ENCODE measurements around the gene SAP30BP. TPM values are rescaled to one million over a fixed set of nuclear protein-coding genes. Genes with fewer than 3 reads are reported as not detected.

SAP30BP gene
- total and polyA plus RNA-seq, 2 donors from 2014 or later: 62.9 to 95.1 TPM

- no peak overlapping the region for H3K9ac ChIP-seq (ENCODE audit: low read length in 3 of 3)
- FAIRE-seq (no peak), DNase-seq (no peak)
- H3K27me3 ChIP-seq (ENCODE audit: control insufficient read depth, insufficient read depth, low read length): no peaks in the 10 kb centered on the region
- intact Hi-C loops (cut with DNase I): no loop called here
- H3K9me3 ChIP-seq (ENCODE audit: control insufficient read depth in 2 of 3, insufficient read depth in 1 of 3, low read length in 3 of 3): no peaks in the 10 kb centered on the region
- H3K4me3 ChIP-seq (ENCODE audit: low read length in 3 of 3): no peak overlapping the region
- no peaks in the 10 kb centered on the region for H3K4me1 ChIP-seq (ENCODE audit: control insufficient read depth in 2 of 3, insufficient read depth in 2 of 3, low read depth in 1 of 3, low read length in 3 of 3)
- no peak for TF ChIP-seq CTCF (IDR thresholded peaks at IDR 0.05; ENCODE audit: borderline replicate concordance, extremely low read depth, insufficient read depth)
- no peak overlapping the region for H3K27ac ChIP-seq (ENCODE audit: low read depth in 2 of 2, low read length in 2 of 2)
- H3K36me3 ChIP-seq (ENCODE audit: control insufficient read depth in 2 of 3, insufficient read depth in 3 of 3, low read length in 3 of 3): peaks cover 0 to 32% (median 9%) of the 10 kb centered on the region in 3 donors
Measured at GRCh38 chr17:75624714-75625345, 42.3 kb upstream of the SAP30BP start.

GRCh38 chr17:75625813-75626486 lies 41.2 kb upstream of the SAP30BP start:
- Histone ChIP-seq H3K27me3 (ENCODE audit: control insufficient read depth, insufficient read depth, low read length) (no peaks in the 10 kb centered on the region), H3K27ac (ENCODE audit: low read depth in 2 of 2, low read length in 2 of 2) (no peak overlapping the region), H3K9ac (ENCODE audit: low read length in 3 of 3) (no peak overlapping the region), H3K4me1 (ENCODE audit: control insufficient read depth in 2 of 3, insufficient read depth in 2 of 3, low read depth in 1 of 3, low read length in 3 of 3) (no peaks in the 10 kb centered on the region), H3K9me3 (ENCODE audit: control insufficient read depth in 2 of 3, insufficient read depth in 1 of 3, low read length in 3 of 3) (no peaks in the 10 kb centered on the region), H3K4me3 (ENCODE audit: low read length in 3 of 3) (no peak overlapping the region), H3K36me3 (ENCODE audit: control insufficient read depth in 2 of 3, insufficient read depth in 3 of 3, low read length in 3 of 3) (peaks cover 0 to 23% (median 6%) of the 10 kb centered on the region in 3 donors)
- FAIRE-seq: no peak
- DNase-seq: peak in 4 of 5 donors; percentile 59 to 69 (median 62)
- intact Hi-C loops (cut with DNase I): no loop called here
- TF ChIP-seq CTCF (IDR thresholded peaks at IDR 0.05; ENCODE audit: borderline replicate concordance, extremely low read depth, insufficient read depth): peak; percentile 35

GRCh38 chr17:75626496-75627038 lies 40.6 kb upstream of the SAP30BP start:
- no peaks in the 10 kb centered on the region for H3K4me1 ChIP-seq (ENCODE audit: control insufficient read depth in 2 of 3, insufficient read depth in 2 of 3, low read depth in 1 of 3, low read length in 3 of 3)
- H3K9ac ChIP-seq (ENCODE audit: low read length in 3 of 3): no peak overlapping the region
- DNase-seq (no peak), FAIRE-seq (no peak)
- no peaks in the 10 kb centered on the region for H3K27me3 ChIP-seq (ENCODE audit: control insufficient read depth, insufficient read depth, low read length)
- H3K27ac ChIP-seq (ENCODE audit: low read depth in 2 of 2, low read length in 2 of 2): no peak overlapping the region
- no peak overlapping the region for H3K4me3 ChIP-seq (ENCODE audit: low read length in 3 of 3)
- TF ChIP-seq CTCF (IDR thresholded peaks at IDR 0.05; ENCODE audit: borderline replicate concordance, extremely low read depth, insufficient read depth): no peak
- no peaks in the 10 kb centered on the region for H3K9me3 ChIP-seq (ENCODE audit: control insufficient read depth in 2 of 3, insufficient read depth in 1 of 3, low read length in 3 of 3)
- H3K36me3 ChIP-seq (ENCODE audit: control insufficient read depth in 2 of 3, insufficient read depth in 3 of 3, low read length in 3 of 3): peaks cover 0 to 20% (median 6%) of the 10 kb centered on the region in 3 donors
- intact Hi-C loops (cut with DNase I): no loop called here

Data from kidney (tissue), 14 donors.